Tracheal epithelial cell (primary cell): Measurements from ENCODE around the gene DUSP14. TPM values are rescaled to one million over a fixed set of nuclear protein-coding genes. Genes with fewer than 3 reads are reported as not detected.

Source experiments
- total RNA-seq: library from RNA; depleted of rRNA; stranded (reverse); fragments of >200 nt; gene quantifications from 2 replicates; pipeline ENCODE4 v1.2.1, GENCODE V29; 2014

Gene DUSP14, protein sequence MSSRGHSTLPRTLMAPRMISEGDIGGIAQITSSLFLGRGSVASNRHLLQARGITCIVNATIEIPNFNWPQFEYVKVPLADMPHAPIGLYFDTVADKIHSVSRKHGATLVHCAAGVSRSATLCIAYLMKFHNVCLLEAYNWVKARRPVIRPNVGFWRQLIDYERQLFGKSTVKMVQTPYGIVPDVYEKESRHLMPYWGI
- 47.7 and 109 TPM in 2 replicates for total RNA-seq

DNA sequence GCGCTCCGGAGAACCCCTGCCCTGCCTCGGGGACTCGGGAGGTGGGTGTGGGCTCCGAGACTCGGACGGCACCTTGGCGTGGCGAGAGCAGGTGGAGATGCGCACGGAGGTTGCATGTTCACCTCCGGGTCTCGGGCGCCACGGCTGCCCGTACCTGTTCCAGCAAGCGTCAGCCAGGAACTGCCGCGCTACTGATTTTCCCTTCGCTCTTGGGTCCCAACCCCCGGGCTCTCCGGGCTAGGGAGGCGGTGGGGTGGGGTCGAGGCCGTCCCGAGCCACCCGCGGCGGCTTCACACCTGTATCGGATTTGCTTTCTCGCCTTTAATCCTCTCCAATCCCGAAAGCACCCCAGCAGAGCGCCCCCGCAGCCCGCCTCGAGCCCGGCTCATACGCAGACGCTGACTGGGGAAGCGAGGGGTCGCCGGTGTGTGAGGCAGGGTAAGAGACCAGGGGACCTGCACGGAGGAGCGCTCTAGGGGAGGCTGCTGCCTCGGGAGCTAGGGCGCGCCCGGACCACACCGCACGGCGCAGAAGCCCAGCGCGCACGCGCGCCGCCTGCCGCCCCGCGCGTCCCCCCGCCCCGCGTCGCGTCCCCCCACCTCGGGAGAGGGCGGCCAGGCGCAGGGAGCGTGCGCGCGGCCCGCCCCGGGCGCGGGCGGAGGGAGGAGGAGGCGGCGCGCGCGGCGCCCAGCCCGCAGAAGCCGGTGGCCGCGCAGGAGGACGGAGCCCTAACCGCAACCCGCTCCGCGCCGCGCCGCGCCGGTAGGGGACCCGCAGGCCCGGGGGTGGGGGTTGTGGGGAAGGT is at the start of gene DUSP14:
DUSP14 (plus strand) TSS at position 695 of the 805 bp plus-strand sequence. CDS start 22,382 bp downstream, outside the sequence.

Other genes starting within 250 kb of the DUSP14 start
- not detected in 2 replicates for gene C17orf78, start 113.9 kb upstream of the DUSP14 start, total RNA-seq
- gene ACACA, start 83.1 kb upstream of the DUSP14 start, total RNA-seq: 51.8 and 68.6 TPM in 2 replicates
- 11.6 and 14.3 TPM in 2 replicates for gene TADA2A, start 83.0 kb upstream of the DUSP14 start, total RNA-seq
- 6.3 and 8.3 TPM in 2 replicates for gene SYNRG, start 119.5 kb downstream of the DUSP14 start, total RNA-seq
- gene DDX52, start 153.6 kb downstream of the DUSP14 start, total RNA-seq: 14.3 and 24.6 TPM in 2 replicates